Mesenteric fat pad (tissue), 1 donor: ENCODE data around the gene SKI. TPM values are rescaled to one million over a fixed set of nuclear protein-coding genes. Genes with fewer than 3 reads are reported as not detected.
A peak's percentile ranks its signal among the peaks of the same experiment; 100 is the strongest.

Source experiments
- DNase-seq: peaks from one replicate; pipeline ENCODE4 v3.0.0-alpha.2; 2020; ENCODE audit warnings: low spot score
- total RNA-seq: library from RNA; stranded (reverse); fragmentation: NEBNext Ultra II Directional; extraction: Animal tissue kit (Norgen Biotek cat#: 25700); gene quantifications from one replicate; pipeline ENCODE4 v1.2.1, GENCODE V29; 2021
- donor health status: DM: yes; HTN: yes; CAD: no.

SKI gene
- total RNA-seq, 1 donor from 2014 or later, result 101 TPM

- DNase-seq, result no peak
Observed at GRCh38 chr1:2209400-2210083, 18.6 kb upstream of the SKI start.

- DNase-seq, result no peak
Observed at GRCh38 chr1:2210084-2210653, 17.9 kb upstream of the SKI start.

DNA sequence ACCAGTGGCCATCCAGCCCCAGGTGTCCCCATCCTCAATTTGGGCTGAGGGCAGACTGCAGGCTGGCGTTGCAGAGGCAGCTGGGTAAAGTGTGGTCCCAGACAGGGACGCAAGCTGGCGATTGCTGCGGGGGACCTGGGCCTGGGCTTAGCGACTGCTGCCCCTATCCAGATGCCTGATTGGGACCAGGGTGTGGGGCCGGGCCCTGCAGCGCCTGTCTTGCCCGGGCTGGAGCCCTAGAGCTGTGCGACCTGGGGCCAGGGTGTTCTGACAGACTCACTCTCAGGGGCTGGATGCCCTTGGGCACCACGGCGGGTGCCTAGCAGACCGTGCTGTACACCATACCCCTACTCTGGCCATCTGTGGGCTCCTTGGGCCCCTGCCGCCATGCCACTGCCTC is 17.3 kb upstream of the SKI start:
- no peak for DNase-seq

- DNase-seq, result no peak
Observed at GRCh38 chr1:2212274-2212531, 15.9 kb upstream of the SKI start.

DNA sequence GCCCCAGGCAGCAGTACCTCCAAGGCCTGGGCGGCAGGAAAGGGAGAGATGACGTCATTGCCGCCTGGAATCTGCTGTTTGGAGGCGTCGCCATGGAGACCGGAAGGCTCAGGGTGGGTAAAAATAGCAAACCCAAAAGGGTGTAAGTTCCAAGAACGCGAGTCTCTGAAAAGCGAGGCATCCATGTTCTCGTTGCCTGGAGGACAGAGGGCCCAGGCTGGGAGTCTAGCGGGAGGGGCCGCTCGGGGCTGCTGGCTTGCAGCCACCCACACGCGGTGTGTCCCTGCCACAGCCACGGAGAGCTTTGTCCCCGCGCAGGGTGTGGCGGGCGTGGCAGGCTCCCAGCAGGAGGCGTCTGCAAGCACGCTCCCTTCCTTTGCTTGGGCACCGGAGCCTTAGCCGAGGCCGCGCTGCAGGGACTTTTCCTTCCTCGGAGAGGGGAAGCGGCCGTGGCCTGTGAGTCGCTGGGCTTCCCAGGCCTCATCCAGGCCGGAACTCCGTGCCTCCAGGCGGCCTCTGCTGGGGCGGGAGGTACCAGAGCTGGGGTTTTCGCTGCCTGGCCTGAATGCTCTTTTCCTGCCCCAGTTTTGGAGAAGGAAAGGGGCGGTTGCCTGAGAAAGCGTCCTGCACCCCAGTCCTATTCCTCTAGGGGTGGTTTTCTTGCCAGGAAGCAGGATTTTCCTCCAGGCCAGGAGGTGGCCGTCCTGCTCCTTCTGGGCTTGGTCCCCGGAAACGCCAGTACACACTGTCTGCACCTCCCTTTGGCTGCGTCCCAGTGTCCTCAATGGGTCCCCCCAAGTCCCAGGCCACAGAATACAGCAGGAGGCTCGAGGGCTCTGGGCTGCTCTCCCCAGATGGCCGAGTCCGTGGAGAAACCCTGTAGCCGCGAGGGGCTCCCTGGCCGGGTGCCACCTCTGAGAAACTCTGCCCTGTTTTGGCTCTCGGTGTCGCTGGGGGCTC is 15.3 kb upstream of the SKI start:
- no peak for DNase-seq

- no peak for DNase-seq
Observed at GRCh38 chr1:2213576-2214505, 14.3 kb upstream of the SKI start.

DNA sequence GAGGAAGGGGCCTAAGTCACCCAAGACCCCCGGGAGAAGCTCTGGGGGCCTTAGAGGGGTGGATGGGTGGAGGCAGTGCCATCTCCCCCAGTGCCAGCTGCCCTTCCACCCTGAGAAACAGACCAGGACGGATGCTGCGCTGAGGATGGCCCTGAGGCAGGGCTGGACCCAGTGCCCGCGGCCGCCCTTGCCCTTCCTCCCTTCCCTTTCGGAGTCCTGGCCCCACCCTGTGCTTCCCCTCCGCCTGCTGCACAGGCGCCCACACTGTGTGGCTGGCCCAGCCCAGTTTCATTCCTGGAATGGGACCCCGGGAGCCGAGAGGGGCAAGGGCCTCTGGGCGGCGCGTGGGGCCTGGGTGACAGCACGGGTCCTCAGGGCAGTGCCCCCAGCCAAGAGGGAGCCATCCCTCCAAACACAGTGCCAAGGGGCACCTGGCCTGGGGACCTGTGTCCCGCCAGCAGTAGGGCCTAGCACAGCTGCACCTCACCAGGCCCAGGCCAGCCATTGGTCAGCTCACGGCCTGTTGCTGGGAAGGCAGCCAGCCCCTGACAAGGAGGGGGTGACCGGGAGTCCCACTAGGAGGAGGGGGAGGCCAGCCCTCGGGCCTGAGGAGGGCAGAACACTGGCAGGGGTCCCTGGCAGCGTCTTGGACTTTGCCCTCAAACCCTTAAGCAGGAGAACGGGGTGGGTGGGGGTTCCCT is 13.4 kb upstream of the SKI start:
- DNase-seq, result no peak

DNA sequence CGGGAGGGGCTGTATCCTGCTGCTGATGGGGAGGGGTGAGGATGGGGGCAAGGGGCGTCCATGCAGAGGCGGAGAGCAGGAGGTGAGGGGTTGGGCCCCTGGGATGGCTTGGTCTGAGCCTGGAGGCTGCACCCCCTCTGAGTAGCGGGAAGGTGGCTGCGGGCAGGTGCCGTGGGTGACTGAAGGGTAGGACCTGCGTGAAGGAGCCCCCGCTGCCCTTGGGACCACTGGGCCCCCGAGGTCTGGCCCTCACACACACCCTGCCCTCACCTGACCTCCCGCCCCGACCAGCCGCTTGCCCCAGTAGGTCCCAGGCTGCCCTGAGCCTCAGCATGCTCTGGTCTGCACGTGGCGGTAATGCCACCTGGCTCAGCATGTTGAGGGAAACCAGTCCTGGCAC is 12.8 kb upstream of the SKI start:
- no peak for DNase-seq

- DNase-seq, result no peak
Observed at GRCh38 chr1:2215909-2216766, 12.0 kb upstream of the SKI start.

DNA sequence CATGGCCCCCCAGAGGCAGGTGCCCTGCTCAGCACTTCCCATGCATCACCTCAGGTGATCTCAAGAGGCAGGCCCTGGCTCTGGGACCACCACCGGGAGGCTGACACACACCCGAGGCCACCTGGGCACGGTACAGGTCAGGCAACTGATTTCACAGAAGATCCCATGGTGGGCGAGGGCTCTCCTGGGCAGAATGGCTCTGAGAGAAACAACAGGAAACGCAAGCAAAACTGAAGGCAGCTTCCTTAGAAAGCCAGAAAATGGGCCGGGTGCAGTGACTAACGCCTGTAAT is 11.4 kb upstream of the SKI start:
- DNase-seq, result no peak

DNA sequence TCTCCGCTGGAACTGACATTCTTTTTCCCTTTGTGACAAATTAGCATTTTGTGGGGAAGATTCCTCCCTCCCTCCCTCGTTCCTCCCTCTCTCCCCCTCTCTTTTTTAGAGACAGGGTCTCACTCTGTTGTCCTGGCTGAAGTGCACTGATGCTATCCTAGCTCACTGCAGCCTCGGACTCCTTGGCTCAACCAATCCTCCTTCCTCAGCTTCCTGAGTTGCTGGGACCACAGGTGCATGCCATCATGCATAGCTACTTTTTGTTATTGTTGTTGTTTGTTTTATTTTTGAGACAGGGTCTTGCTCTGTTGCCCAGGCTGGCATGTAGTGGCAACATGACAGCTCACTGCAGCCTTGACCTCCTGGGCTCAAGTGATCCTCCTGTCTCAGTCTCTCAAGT is 6.8 kb upstream of the SKI start:
- no peak for DNase-seq

DNA sequence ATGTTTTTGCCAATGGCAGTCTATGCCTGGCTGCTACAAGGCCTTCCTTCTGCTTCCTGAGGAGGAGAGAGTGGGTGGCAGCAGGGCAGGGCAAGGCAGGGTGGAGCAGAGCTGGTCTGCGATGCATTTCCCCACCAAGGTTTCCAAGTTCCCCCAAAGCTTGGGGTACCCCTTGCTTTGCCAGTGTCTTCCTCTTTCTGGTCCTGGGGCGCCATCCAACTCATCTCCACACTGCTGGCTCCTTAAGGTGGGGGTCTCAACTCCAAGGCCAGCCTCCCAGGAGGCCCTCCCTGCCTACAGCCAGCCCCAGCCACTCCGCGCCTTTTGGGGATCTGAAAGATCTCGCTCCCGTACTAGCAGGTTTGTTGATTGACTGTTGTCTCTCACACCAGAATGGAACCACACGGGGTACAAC is 3.9 kb upstream of the SKI start:
- DNase-seq, result no peak

- no peak for DNase-seq
Observed at GRCh38 chr1:2224631-2225428, 3.3 kb upstream of the SKI start.

DNA sequence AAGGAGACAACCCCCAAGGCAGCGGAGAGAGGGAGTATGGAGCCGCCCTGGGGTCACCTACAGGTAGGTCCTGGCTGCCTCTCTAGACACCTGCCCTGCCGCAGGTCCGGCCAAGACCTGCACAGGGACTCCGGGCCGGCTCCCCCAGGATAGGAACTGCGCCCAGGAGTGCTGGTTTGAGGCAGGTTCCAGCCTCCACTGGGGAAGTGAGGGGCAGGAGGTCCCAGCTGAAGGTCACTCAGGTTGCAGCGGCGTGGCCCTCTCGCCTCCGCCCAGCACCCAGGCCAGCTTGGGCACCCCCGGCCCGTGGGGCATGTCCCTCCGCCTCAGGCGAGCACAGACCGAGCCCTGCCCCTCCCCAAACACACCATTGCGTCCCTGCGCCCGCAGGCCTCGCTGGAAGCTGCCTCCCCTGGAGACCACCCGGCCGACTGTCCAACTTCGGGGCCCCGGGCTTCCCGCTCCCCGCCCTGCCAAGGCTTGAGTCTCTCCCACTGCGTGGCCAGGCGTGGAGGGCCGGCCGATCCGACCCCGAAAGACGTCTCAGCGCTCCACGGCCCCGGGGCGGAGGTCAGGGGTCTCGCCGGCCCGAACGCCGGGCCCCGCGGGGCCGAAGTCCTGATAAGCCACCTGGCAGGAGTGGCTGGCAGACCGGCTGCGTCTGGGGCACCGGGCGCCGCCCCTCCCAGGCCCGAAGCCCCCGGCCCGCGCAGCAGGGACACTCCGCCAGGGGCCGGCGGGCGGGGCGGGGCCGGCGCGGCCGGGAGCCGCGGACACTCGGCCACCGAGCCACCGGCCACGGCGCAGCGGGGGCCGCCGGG is 1.4 kb upstream of the SKI start:
- peak; percentile 90 for DNase-seq

DNA sequence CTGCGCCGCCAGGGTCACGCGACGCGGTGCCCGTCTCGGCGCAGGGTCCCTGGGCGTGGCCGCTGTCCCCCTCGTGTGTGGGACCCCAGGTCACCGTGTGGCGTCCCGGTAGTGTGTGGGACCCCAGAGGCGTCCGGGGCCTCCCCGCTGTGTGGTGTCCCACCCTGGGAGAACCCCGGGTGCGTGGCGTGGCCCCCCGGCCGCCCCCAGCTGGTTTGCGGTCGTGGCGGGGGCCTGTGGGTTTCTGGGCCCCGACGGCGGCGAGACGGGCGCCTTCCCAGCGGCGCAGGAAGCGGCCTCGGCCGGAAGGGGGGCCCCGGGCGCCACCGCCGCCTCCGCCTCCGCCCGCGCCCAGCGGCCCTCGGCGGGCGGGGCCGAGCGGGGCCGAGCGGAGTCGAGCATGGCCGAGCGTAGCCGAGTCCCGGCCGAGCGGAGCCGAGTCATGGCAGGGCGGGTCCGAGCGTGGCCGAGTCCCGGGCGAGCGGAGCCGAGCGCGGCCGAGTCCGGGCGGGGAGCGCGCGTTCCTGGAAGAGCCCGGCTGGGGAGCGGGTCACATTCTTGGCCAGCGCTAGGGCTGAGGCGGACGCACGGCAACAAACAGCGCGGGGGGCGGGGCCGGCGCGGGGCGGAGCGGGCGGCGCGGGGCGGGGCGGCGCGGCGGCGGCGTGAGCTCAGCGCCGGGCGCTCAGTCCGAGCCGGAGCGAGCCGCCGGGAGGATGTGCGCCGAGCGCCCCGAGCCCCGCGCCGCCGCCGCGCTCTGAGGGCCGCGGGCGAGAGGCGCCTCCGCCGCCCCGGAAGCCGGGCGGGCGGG is 568 bp upstream of the SKI start:
- peak; percentile 100 for DNase-seq

DNA sequence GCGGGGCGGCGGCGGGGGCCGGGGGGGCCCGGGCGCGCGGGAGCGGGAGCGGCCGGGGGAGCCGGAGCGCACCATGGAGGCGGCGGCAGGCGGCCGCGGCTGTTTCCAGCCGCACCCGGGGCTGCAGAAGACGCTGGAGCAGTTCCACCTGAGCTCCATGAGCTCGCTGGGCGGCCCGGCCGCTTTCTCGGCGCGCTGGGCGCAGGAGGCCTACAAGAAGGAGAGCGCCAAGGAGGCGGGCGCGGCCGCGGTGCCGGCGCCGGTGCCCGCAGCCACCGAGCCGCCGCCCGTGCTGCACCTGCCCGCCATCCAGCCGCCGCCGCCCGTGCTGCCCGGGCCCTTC is 546 bp downstream of the SKI start:
- no peak for DNase-seq

GRCh38 chr1:2229037-2229864 is 1.1 kb downstream of the SKI start:
- DNase-seq, result no peak
